GM12878 (cell line): Measurements from ENCODE around the gene FAM114A1. TPM values are rescaled to one million over a fixed set of nuclear protein-coding genes. Genes with fewer than 3 reads are reported as not detected.

ENCODE experiments used
- ATAC-seq: fragments of 200-7000 bp; cut with Tn5 transposase; 3 replicates; pipeline ENCODE4 v1.9.1; 2020; ENCODE audit warnings: mild to moderate bottlenecking, moderate library complexity
- BruUV-seq: library from RNA; stranded (reverse); fragments of 400-500 nt; replicated peaks from 2 replicates; lab custom pipeline; 2021; lab: Mats Ljungman, UMichigan
- CTCF ChIA-PET: fragments of 300-600 bp; sonication (Branson Sonifier 250); formaldehyde crosslinking; extraction: SDS; loops from one replicate; lab custom pipeline; 2021; ENCODE audit warnings: inconsistent platforms; lab: Yijun Ruan, JAX
- POLR2A ChIA-PET: fragments of 350-600 bp; formaldehyde crosslinking; extraction: SDS; loops from one replicate; lab custom pipeline; 2021; ENCODE audit warnings: inconsistent platforms; lab: Charles Lee
- RAD21 ChIA-PET: fragments of 300-600 bp; sonication (Branson Sonifier 250); formaldehyde crosslinking; loops from one replicate; lab custom pipeline; 2023; ENCODE audit warnings: antibody characterized with exemption; ENCODE audit not compliant: unreplicated experiment; lab: Charles Lee
- SMC1A ChIA-PET: fragments of 300-600 bp; sonication (Branson Sonifier 250); formaldehyde crosslinking; loops from one replicate; lab custom pipeline; 2023; ENCODE audit not compliant: unreplicated experiment, uncharacterized antibody; lab: Charles Lee
- DNase-seq: peaks from one replicate; pipeline ENCODE4 v3.0.0-alpha.2; 2011; ENCODE audit warnings: low read depth, low spot score
- FAIRE-seq: peaks from 3 replicates; lab custom pipeline; 2011; peaks lifted over from hg19 to GRCh38; lab: Jason Lieb, UNC
- H2AFZ ChIP-seq: 2 replicates; pipeline ENCODE4 v1.6.0; 2011; ENCODE audit warnings: low read depth, low read length, control low read depth; ENCODE audit not compliant: control insufficient read depth
- H3K27ac ChIP-seq: 2 replicates; pipeline ENCODE4 v1.5.1; 2011; ENCODE audit warnings: control low read depth; ENCODE audit not compliant: control insufficient read depth, insufficient read depth
- H3K27me3 ChIP-seq, 2 experiments: replicated peaks in 1 of 2; 2 replicates each; pipeline versions ENCODE4 v1.6.0 to v1.6.1; 2011; ENCODE audit warnings: low read length in 1 of 2; ENCODE audit not compliant: control insufficient read depth in 2 of 2, insufficient read depth in 2 of 2
- H3K36me3 ChIP-seq, 2 experiments: 2 replicates each; pipeline ENCODE4 v1.5.1; 2011; ENCODE audit warnings: low read length in 1 of 2; ENCODE audit not compliant: control insufficient read depth in 2 of 2, insufficient read depth in 2 of 2
- H3K4me1 ChIP-seq: 2 replicates; pipeline ENCODE4 v1.6.1; 2011; ENCODE audit warnings: mild to moderate bottlenecking, low read length, moderate library complexity, mixed read lengths; ENCODE audit not compliant: control insufficient read depth, insufficient read depth
- H3K4me2 ChIP-seq: 2 replicates; pipeline ENCODE4 v1.6.0; 2011; ENCODE audit warnings: control low read depth; ENCODE audit not compliant: control insufficient read depth, insufficient read depth
- H3K4me3 ChIP-seq: fragments of 200-600 bp; sonication (generic); 2 replicates; pipeline ENCODE4 v1.5.1; 2016
- H3K79me2 ChIP-seq: 2 replicates; pipeline ENCODE4 v1.6.0; 2011; ENCODE audit warnings: low read length; ENCODE audit not compliant: control insufficient read depth, insufficient read depth
- H3K9ac ChIP-seq: 2 replicates; pipeline ENCODE4 v1.8.0; 2011; ENCODE audit warnings: low read length, control low read depth, mixed read lengths; ENCODE audit not compliant: control insufficient read depth, insufficient read depth
- H3K9me3 ChIP-seq: replicated peaks from 3 replicates; pipeline ENCODE4 v1.5.1; 2011; ENCODE audit warnings: mild to moderate bottlenecking, low read length; ENCODE audit not compliant: control insufficient read depth, insufficient read depth
- H4K20me1 ChIP-seq: 2 replicates; pipeline ENCODE4 v1.6.0; 2011; ENCODE audit not compliant: control insufficient read depth, insufficient read depth
- BACH1 ChIP-seq: fragments of 450-650 bp; IDR thresholded peaks from 2 replicates; pipeline ENCODE4 v1.6.1; 2017; ENCODE audit warnings: mild to moderate bottlenecking, borderline replicate concordance
- CREB1 ChIP-seq: IDR thresholded peaks from 2 replicates; pipeline ENCODE4 v1.6.1; 2012; ENCODE audit warnings: low read depth, mild to moderate bottlenecking, inconsistent platforms
- HCFC1 ChIP-seq: fragments of 150-350 bp; IDR thresholded peaks from 2 replicates; pipeline ENCODE4 v1.6.1; 2014; ENCODE audit warnings: low read length
- JUNB ChIP-seq: IDR thresholded peaks from 2 replicates; pipeline ENCODE4 v1.6.1; 2016; ENCODE audit warnings: antibody characterized with exemption, mild to moderate bottlenecking
- KDM1A ChIP-seq: fragments of 200-600 bp; sonication (generic); IDR thresholded peaks from 2 replicates; pipeline ENCODE4 v1.6.1; 2016; ENCODE audit warnings: borderline replicate concordance
- NR2C2 ChIP-seq: IDR thresholded peaks from 2 replicates; pipeline ENCODE4 v1.6.1; 2011; ENCODE audit warnings: borderline replicate concordance, low read depth; ENCODE audit not compliant: control insufficient read depth, insufficient read length
- RB1 ChIP-seq: fragments of 450-650 bp; formaldehyde crosslinking; IDR thresholded peaks from 2 replicates; pipeline ENCODE4 v1.6.1; 2017; ENCODE audit warnings: mild to moderate bottlenecking, borderline replicate concordance
- RCOR1 ChIP-seq: conservative IDR thresholded peaks from 2 replicates; pipeline ENCODE4 v1.6.1; 2012; ENCODE audit warnings: low read depth, low read length, improper control_type of control experiment
- SMARCA5 ChIP-seq: fragments of 450-650 bp; IDR thresholded peaks from 2 replicates; pipeline ENCODE4 v1.6.1; 2017; ENCODE audit warnings: mild to moderate bottlenecking
- SUZ12 ChIP-seq: fragments of 200-600 bp; sonication (generic); IDR thresholded peaks from one replicate; pipeline ENCODE4 v1.6.1; 2018; ENCODE audit warnings: antibody characterized with exemption, mild to moderate bottlenecking; ENCODE audit not compliant: unreplicated experiment
- ZNF24 ChIP-seq: fragments of 450-650 bp; IDR thresholded peaks from 2 replicates; pipeline ENCODE4 v1.6.1; 2017; ENCODE audit warnings: antibody characterized with exemption, mild to moderate bottlenecking
- ZNF274 ChIP-seq: IDR thresholded peaks from one replicate; pipeline ENCODE4 v1.8.0; 2011; ENCODE audit not compliant: insufficient read length, insufficient read depth
- ZNF622 ChIP-seq: fragments of 450-650 bp; IDR thresholded peaks from 2 replicates; pipeline ENCODE4 v1.6.1; 2017; ENCODE audit warnings: mild to moderate bottlenecking, inconsistent platforms
- WGBS: methylation state at CpG from one replicate; pipeline ENCODE4 v1.1.6; 2016; ENCODE audit warnings: low lambda C conversion rate; ENCODE audit not compliant: insufficient replicate concordance, insufficient coverage; ENCODE audit errors: missing lambda C conversion rate; 5-methylcytosine and 5-hydroxymethylcytosine counted together
- in situ Hi-C: fragments of 300-500 bp; cut with MboI; formaldehyde crosslinking; loops from 9 replicates; pipeline ENCODE4 v1.14.3; 2018; ENCODE audit warnings: mixed read lengths
- intact Hi-C: fragments of 100-400 bp; cut with micrococcal nuclease; formaldehyde crosslinking; loops from one replicate; pipeline ENCODE4 v1.14.2; 2022; ENCODE audit not compliant: unreplicated experiment
- polyA plus RNA-seq, 11 experiments: library from polyadenylated mRNA; depleted of rRNA in 4 of 11; unstranded in 6 of 11; stranded (reverse) in 5 of 11; fragments of >200 nt; fragmentation: Nextera tagmentation in 4 of 11; fragmentation: Illumina TruSeq in 1 of 11; extraction: Ambion mirVana in 4 of 11; extraction: Trizol in 1 of 11; gene quantifications; 1 replicate in 1 of 11; 2 replicates in 10 of 11; pipeline versions ENCODE4 v1.2.1 to v1.2.3, GENCODE V29; 2011 to 2016; ENCODE audit warnings: inconsistent platforms in 2 of 11, missing spikeins in 2 of 11, low read depth in 1 of 11
- total RNA-seq, 4 experiments: library from RNA; depleted of rRNA in 3 of 4; stranded (reverse); fragments of >200 nt in 3 of 4; fragmentation: Illumina TruSeq in 1 of 4; extraction: Trizol in 1 of 4; gene quantifications; 2 replicates each; pipeline versions ENCODE4 v1.2.1 to v1.2.3, GENCODE V29; 2013 to 2021
- TF ChIP-seq, protein P1 (sequence below): fragments of 450-650 bp; formaldehyde crosslinking; IDR thresholded peaks from 2 replicates; pipeline ENCODE4 v1.5.0; 2022; ENCODE audit warnings: mild to moderate bottlenecking, missing genetic modification characterization

Gene FAM114A1
- total and polyA plus RNA-seq, 10 of the 15 experiments (the other 5 are each of a cell fraction or from before 2014, with no cell fraction given): 1.3 to 6.2 (median 3.9) TPM

DNA sequence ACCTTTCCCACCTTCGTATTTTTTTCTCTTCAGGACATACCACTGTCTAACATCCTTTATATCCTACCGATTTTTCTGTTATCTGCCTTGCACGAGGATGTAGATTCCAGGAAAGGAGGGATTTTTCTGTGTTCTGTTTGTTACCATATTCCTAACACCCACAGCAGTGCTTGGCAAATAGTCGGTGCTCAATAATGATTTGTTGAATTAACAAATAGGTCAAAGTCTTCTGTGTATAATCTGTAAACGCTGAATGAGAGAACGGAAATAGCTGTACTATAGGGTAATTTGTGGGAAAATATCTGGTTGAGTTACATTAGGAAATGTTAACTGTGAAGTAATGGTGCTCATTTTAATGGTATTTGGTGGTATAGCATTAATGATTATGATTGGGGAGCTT, 83.1 kb downstream of the FAM114A1 start:
- H3K9me3 ChIP-seq: no peaks in the 10 kb centered on the region
- POLR2A ChIA-PET: interaction anchor here (1.2 kb wide), 1 partner anchor 8 kb away, joined by 3 read pairs; no protein-coding TSS in a partner anchor
- H2AFZ ChIP-seq: no peak overlapping the region
- H3K79me2 ChIP-seq: no peaks in the 10 kb centered on the region
- H3K4me1 ChIP-seq: no peaks in the 10 kb centered on the region
- SMC1A ChIA-PET: interaction anchor here (1.2 to 3.2 kb wide), 5 partner anchors 8 to 34 kb away, joined by 4 to 16 read pairs (median 6); no protein-coding TSS in a partner anchor
- no peaks in the 10 kb centered on the region for H3K27me3 ChIP-seq
- H3K36me3 ChIP-seq: no peaks in the 10 kb centered on the region
- RAD21 ChIA-PET: interaction anchor here (1.4 to 1.6 kb wide), 2 partner anchors 10 to 49 kb away, joined by 4 read pairs; no protein-coding TSS in a partner anchor
- no peak overlapping the region for H3K9ac ChIP-seq
- CTCF ChIA-PET: interaction anchor here (0.6 to 2.0 kb wide), 2 partner anchors 9 to 101 kb away, joined by 3 to 7 read pairs; no protein-coding TSS in a partner anchor
- H4K20me1 ChIP-seq: no peaks in the 10 kb centered on the region
- no peak overlapping the region for H3K27ac ChIP-seq
- FAIRE-seq: no peak
- no peak for ATAC-seq
- H3K4me2 ChIP-seq: no peak overlapping the region
- TF ChIP-seq JUNB (no peak), RB1 (no peak), HCFC1 (no peak), BACH1 (no peak), ZNF24 (no peak), NR2C2 (no peak), ZNF622 (no peak), CREB1 (no peak), SMARCA5 (no peak), ZNF274 (no peak), SUZ12 (no peak), KDM1A (no peak), RCOR1 (no peak)
- TF ChIP-seq, protein P1, sequence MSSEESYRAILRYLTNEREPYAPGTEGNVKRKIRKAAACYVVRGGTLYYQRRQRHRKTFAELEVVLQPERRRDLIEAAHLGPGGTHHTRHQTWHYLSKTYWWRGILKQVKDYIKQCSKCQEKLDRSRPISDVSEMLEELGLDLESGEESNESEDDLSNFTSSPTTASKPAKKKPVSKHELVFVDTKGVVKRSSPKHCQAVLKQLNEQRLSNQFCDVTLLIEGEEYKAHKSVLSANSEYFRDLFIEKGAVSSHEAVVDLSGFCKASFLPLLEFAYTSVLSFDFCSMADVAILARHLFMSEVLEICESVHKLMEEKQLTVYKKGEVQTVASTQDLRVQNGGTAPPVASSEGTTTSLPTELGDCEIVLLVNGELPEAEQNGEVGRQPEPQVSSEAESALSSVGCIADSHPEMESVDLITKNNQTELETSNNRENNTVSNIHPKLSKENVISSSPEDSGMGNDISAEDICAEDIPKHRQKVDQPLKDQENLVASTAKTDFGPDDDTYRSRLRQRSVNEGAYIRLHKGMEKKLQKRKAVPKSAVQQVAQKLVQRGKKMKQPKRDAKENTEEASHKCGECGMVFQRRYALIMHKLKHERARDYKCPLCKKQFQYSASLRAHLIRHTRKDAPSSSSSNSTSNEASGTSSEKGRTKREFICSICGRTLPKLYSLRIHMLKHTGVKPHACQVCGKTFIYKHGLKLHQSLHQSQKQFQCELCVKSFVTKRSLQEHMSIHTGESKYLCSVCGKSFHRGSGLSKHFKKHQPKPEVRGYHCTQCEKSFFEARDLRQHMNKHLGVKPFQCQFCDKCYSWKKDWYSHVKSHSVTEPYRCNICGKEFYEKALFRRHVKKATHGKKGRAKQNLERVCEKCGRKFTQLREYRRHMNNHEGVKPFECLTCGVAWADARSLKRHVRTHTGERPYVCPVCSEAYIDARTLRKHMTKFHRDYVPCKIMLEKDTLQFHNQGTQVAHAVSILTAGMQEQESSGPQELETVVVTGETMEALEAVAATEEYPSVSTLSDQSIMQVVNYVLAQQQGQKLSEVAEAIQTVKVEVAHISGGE (CRISPR knock-in tag): no peak
- 56% methylated on average over 6 of the region's 6 CpGs for WGBS
- no peak overlapping the region for H3K4me3 ChIP-seq
- in situ Hi-C loops: no loop called here
- no TSS peak for BruUV-seq
- DNase-seq: no peak
- intact Hi-C loops: no loop called here
